ENCODE results near the gene PTPRCAP.

Gene PTPRCAP

GRCh38 chr11:67482275-67482826 is 44.9 kb upstream of the PTPRCAP start:
- TF ChIP-seq CEBPB (IDR thresholded peaks at IDR 0.05) (no peak), RAD21 (IDR thresholded peaks at IDR 0.05; ENCODE audit: low read depth) (no peak), EP300 (IDR thresholded peaks at IDR 0.05; ENCODE audit: borderline replicate concordance) (no peak), CREB1 (IDR thresholded peaks at IDR 0.05; ENCODE audit: low read depth) (no peak), FOXM1 (IDR thresholded peaks at IDR 0.05; ENCODE audit: borderline replicate concordance, low read depth) (no peak), MAX (IDR thresholded peaks at IDR 0.05) (no peak), TAF1 (IDR thresholded peaks at IDR 0.05; ENCODE audit: low read depth) (no peak), ZBTB7A (IDR thresholded peaks at IDR 0.05; ENCODE audit: low read depth) (no peak), REST (IDR thresholded peaks at IDR 0.05; ENCODE audit: low read depth) (no peak), USF1 (IDR thresholded peaks at IDR 0.05) (no peak)

- TF ChIP-seq CREB1 (IDR thresholded peaks at IDR 0.05; ENCODE audit: low read depth) (no peak), NFIC (IDR thresholded peaks at IDR 0.05) (no peak), FOXM1 (IDR thresholded peaks at IDR 0.05; ENCODE audit: borderline replicate concordance, low read depth) (no peak), RAD21 (IDR thresholded peaks at IDR 0.05; ENCODE audit: low read depth) (no peak), EGR1 (IDR thresholded peaks at IDR 0.05) (no peak), MAX (IDR thresholded peaks at IDR 0.05) (no peak), YY1 (IDR thresholded peaks at IDR 0.05; ENCODE audit: low read depth) (no peak), TCF12 (IDR thresholded peaks at IDR 0.05; ENCODE audit: low read depth) (no peak), ZBTB7A (IDR thresholded peaks at IDR 0.05; ENCODE audit: low read depth) (no peak), REST (IDR thresholded peaks at IDR 0.05; ENCODE audit: low read depth) (no peak), TAF1 (IDR thresholded peaks at IDR 0.05; ENCODE audit: low read depth) (no peak), TEAD4 (IDR thresholded peaks at IDR 0.05) (no peak), USF1 (IDR thresholded peaks at IDR 0.05) (no peak), EP300 (IDR thresholded peaks at IDR 0.05; ENCODE audit: borderline replicate concordance) (no peak), CEBPB (IDR thresholded peaks at IDR 0.05) (no peak)
Observed at GRCh38 chr11:67472882-67473281, 35.4 kb upstream of the PTPRCAP start.

GRCh38 chr11:67470337-67471002 is 33.0 kb upstream of the PTPRCAP start:
- TF ChIP-seq REST (IDR thresholded peaks at IDR 0.05; ENCODE audit: low read depth) (no peak), TAF1 (IDR thresholded peaks at IDR 0.05; ENCODE audit: low read depth) (no peak), EP300 (IDR thresholded peaks at IDR 0.05; ENCODE audit: borderline replicate concordance) (no peak), MAX (IDR thresholded peaks at IDR 0.05) (no peak), RAD21 (IDR thresholded peaks at IDR 0.05; ENCODE audit: low read depth) (no peak), ZBTB7A (IDR thresholded peaks at IDR 0.05; ENCODE audit: low read depth) (no peak), TEAD4 (IDR thresholded peaks at IDR 0.05) (no peak), CEBPB (IDR thresholded peaks at IDR 0.05) (no peak), NFIC (IDR thresholded peaks at IDR 0.05) (no peak), YY1 (IDR thresholded peaks at IDR 0.05; ENCODE audit: low read depth) (no peak), FOXM1 (IDR thresholded peaks at IDR 0.05; ENCODE audit: borderline replicate concordance, low read depth) (no peak), CREB1 (IDR thresholded peaks at IDR 0.05; ENCODE audit: low read depth) (no peak), TCF12 (IDR thresholded peaks at IDR 0.05; ENCODE audit: low read depth) (no peak), EGR1 (IDR thresholded peaks at IDR 0.05) (no peak), USF1 (IDR thresholded peaks at IDR 0.05) (no peak)
